ENCODE measurements around the gene RARA. TPM values are rescaled to one million over a fixed set of nuclear protein-coding genes. Genes with fewer than 3 reads are reported as not detected.

The RARA gene
- total and polyA plus RNA-seq, 2 experiments from 2014 or later, result 7.4 to 15.9 TPM

DNA sequence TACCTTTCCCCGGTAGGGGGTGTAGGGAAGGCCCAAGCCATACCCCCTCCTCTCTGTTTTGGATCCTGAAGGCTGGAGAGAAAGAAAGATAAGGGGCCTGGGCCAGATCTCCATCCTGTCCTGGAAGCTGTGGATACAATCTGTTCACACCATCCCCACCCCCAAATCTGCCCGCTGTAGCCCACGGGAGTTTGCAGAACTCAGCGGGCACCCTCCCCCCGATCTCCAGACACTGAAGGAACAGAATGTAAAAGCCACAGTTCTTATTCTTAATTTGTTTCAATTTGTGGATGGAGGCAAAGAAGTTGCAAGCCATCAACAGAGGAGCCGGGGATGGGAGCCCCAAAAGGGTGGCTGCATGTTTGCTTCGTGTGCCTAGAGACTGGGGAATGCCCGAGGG, 28.4 kb downstream of the RARA start:
- H3K79me2 ChIP-seq (replicated peaks; ENCODE audit: insufficient read depth), result no peaks in the 10 kb centered on the region
- Mint-ChIP-seq H3K27me3 (ENCODE audit: insufficient read depth, low read depth, poor library complexity) (peaks cover 31% of the 10 kb centered on the region), H3K27ac (no peak overlapping the region), H3K4me3 (no peak overlapping the region), H3K9me3 (no peaks in the 10 kb centered on the region; the same call in 2 of the 3 replicates), H3K4me1 (peaks cover 22% of the 10 kb centered on the region), H3K36me3 (ENCODE audit: low read depth) (peaks cover 7% of the 10 kb centered on the region; the same call in 2 of the 3 replicates)
- no peak for ATAC-seq
- no peaks in the 10 kb centered on the region; the same call in 1 of the 2 replicates for H3K36me3 ChIP-seq (ENCODE audit: insufficient read depth)
- H3K27ac ChIP-seq (ENCODE audit: low read depth), result no peak overlapping the region
- H3K4me2 ChIP-seq, result no peak overlapping the region
- no peak overlapping the region for H2AFZ ChIP-seq
- H3F3A ChIP-seq (replicated peaks; ENCODE audit: low read depth), result peaks cover 10% of the 10 kb centered on the region; the same call in 1 of the 2 replicates
- H3K27me3 ChIP-seq (ENCODE audit: insufficient read depth), result peaks cover 23% of the 10 kb centered on the region
- H3K9me2 ChIP-seq (ENCODE audit: insufficient read depth), result no peaks in the 10 kb centered on the region
- TF ChIP-seq, protein P1, sequence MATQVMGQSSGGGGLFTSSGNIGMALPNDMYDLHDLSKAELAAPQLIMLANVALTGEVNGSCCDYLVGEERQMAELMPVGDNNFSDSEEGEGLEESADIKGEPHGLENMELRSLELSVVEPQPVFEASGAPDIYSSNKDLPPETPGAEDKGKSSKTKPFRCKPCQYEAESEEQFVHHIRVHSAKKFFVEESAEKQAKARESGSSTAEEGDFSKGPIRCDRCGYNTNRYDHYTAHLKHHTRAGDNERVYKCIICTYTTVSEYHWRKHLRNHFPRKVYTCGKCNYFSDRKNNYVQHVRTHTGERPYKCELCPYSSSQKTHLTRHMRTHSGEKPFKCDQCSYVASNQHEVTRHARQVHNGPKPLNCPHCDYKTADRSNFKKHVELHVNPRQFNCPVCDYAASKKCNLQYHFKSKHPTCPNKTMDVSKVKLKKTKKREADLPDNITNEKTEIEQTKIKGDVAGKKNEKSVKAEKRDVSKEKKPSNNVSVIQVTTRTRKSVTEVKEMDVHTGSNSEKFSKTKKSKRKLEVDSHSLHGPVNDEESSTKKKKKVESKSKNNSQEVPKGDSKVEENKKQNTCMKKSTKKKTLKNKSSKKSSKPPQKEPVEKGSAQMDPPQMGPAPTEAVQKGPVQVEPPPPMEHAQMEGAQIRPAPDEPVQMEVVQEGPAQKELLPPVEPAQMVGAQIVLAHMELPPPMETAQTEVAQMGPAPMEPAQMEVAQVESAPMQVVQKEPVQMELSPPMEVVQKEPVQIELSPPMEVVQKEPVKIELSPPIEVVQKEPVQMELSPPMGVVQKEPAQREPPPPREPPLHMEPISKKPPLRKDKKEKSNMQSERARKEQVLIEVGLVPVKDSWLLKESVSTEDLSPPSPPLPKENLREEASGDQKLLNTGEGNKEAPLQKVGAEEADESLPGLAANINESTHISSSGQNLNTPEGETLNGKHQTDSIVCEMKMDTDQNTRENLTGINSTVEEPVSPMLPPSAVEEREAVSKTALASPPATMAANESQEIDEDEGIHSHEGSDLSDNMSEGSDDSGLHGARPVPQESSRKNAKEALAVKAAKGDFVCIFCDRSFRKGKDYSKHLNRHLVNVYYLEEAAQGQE (IDR thresholded peaks at IDR 0.05; ENCODE audit: unreplicated experiment), result no peak
- TF ChIP-seq ETS1 (IDR thresholded peaks at IDR 0.05) (no peak), ZNF114 (CRISPR knock-in tag; IDR thresholded peaks at IDR 0.05) (no peak), ZNF331 (CRISPR knock-in tag; IDR thresholded peaks at IDR 0.05; ENCODE audit: low read depth) (no peak), EZH2 (IDR thresholded peaks at IDR 0.05; ENCODE audit: low read depth, unreplicated experiment) (no peak), STAT1 (IDR thresholded peaks at IDR 0.05; ENCODE audit: unreplicated experiment) (no peak), CTCF (conservative IDR thresholded peaks at IDR 0.05; ENCODE audit: low read depth in 2 of 2) (no peak), JUNB (IDR thresholded peaks at IDR 0.05; ENCODE audit: unreplicated experiment) (no peak), NANOG (IDR thresholded peaks at IDR 0.05; ENCODE audit: borderline replicate concordance) (no peak), EZH2phosphoT487 (IDR thresholded peaks at IDR 0.05; ENCODE audit: unreplicated experiment) (no peak), POLR2AphosphoS5 (IDR thresholded peaks at IDR 0.05; ENCODE audit: low read depth) (no peak), CREB1 (CRISPR knock-in tag; IDR thresholded peaks at IDR 0.05; ENCODE audit: low read depth) (no peak)
- TF ChIP-seq, protein P2, sequence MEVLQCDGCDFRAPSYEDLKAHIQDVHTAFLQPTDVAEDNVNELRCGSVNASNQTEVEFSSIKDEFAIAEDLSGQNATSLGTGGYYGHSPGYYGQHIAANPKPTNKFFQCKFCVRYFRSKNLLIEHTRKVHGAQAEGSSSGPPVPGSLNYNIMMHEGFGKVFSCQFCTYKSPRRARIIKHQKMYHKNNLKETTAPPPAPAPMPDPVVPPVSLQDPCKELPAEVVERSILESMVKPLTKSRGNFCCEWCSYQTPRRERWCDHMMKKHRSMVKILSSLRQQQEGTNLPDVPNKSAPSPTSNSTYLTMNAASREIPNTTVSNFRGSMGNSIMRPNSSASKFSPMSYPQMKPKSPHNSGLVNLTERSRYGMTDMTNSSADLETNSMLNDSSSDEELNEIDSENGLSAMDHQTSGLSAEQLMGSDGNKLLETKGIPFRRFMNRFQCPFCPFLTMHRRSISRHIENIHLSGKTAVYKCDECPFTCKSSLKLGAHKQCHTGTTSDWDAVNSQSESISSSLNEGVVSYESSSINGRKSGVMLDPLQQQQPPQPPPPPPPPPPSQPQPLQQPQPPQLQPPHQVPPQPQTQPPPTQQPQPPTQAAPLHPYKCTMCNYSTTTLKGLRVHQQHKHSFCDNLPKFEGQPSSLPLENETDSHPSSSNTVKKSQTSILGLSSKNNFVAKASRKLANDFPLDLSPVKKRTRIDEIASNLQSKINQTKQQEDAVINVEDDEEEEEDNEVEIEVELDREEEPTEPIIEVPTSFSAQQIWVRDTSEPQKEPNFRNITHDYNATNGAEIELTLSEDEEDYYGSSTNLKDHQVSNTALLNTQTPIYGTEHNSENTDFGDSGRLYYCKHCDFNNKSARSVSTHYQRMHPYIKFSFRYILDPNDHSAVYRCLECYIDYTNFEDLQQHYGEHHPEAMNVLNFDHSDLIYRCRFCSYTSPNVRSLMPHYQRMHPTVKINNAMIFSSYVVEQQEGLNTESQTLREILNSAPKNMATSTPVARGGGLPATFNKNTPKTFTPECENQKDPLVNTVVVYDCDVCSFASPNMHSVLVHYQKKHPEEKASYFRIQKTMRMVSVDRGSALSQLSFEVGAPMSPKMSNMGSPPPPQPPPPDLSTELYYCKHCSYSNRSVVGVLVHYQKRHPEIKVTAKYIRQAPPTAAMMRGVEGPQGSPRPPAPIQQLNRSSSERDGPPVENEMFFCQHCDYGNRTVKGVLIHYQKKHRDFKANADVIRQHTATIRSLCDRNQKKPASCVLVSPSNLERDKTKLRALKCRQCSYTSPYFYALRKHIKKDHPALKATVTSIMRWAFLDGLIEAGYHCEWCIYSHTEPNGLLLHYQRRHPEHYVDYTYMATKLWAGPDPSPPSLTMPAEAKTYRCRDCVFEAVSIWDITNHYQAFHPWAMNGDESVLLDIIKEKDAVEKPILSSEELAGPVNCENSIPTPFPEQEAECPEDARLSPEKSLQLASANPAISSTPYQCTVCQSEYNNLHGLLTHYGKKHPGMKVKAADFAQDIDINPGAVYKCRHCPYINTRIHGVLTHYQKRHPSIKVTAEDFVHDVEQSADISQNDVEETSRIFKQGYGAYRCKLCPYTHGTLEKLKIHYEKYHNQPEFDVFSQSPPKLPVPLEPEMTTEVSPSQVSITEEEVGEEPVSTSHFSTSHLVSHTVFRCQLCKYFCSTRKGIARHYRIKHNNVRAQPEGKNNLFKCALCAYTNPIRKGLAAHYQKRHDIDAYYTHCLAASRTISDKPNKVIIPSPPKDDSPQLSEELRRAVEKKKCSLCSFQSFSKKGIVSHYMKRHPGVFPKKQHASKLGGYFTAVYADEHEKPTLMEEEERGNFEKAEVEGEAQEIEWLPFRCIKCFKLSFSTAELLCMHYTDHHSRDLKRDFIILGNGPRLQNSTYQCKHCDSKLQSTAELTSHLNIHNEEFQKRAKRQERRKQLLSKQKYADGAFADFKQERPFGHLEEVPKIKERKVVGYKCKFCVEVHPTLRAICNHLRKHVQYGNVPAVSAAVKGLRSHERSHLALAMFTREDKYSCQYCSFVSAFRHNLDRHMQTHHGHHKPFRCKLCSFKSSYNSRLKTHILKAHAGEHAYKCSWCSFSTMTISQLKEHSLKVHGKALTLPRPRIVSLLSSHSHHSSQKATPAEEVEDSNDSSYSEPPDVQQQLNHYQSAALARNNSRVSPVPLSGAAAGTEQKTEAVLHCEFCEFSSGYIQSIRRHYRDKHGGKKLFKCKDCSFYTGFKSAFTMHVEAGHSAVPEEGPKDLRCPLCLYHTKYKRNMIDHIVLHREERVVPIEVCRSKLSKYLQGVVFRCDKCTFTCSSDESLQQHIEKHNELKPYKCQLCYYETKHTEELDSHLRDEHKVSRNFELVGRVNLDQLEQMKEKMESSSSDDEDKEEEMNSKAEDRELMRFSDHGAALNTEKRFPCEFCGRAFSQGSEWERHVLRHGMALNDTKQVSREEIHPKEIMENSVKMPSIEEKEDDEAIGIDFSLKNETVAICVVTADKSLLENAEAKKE (CRISPR knock-in tag; IDR thresholded peaks at IDR 0.05), result no peak
- H4K20me1 ChIP-seq (replicated peaks; ENCODE audit: insufficient read depth), result peaks cover 23% of the 10 kb centered on the region
- H3K4me1 ChIP-seq (ENCODE audit: insufficient read depth), result peaks cover 7% of the 10 kb centered on the region
- H3K4me3 ChIP-seq, result no peak overlapping the region
- no peak for DNase-seq (ENCODE audit: low spot score)
